Gastrocnemius medialis (tissue), 4 donors: ENCODE data around the gene PDZK1IP1. TPM values are rescaled to one million over a fixed set of nuclear protein-coding genes. Genes with fewer than 3 reads are reported as not detected.

Source experiments
- ATAC-seq, 2 donors: fragments of 150-250 bp; one replicate each; pipeline ENCODE4 v1.9.1; 2016
- DNase-seq, 2 donors: peaks; one replicate each; pipeline ENCODE4 v3.0.0-alpha.2; 2019
- H3K27ac ChIP-seq, 4 donors: fragments of 200-600 bp; sonication (generic); 1 replicate in 1 of 4; 2 replicates in 3 of 4; pipeline ENCODE4 v1.5.1; 2016 to 2018; ENCODE audit warnings: mild to moderate bottlenecking in 2 of 4, moderate library complexity in 1 of 4
- H3K27me3 ChIP-seq, 3 donors: fragments of 200-600 bp; sonication (generic) in 2 of 3; 1 replicate in 1 of 3; 2 replicates in 2 of 3; pipeline versions ENCODE4 v1.5.1 to v1.6.0; 2016 to 2019; ENCODE audit warnings: mild to moderate bottlenecking in 1 of 3, moderate library complexity in 1 of 3
- H3K36me3 ChIP-seq, 2 donors: fragments of 200-600 bp; sonication (generic) in 1 of 2; one replicate each; pipeline ENCODE4 v1.5.1; 2017 to 2018
- H3K4me1 ChIP-seq, 2 donors: fragments of 200-600 bp; sonication (generic) in 1 of 2; one replicate each; pipeline ENCODE4 v1.5.1; 2016 to 2017; ENCODE audit warnings: mild to moderate bottlenecking in 2 of 2
- H3K4me3 ChIP-seq, 4 donors: fragments of 200-600 bp; sonication (generic) in 3 of 4; 1 replicate in 1 of 4; 2 replicates in 3 of 4; pipeline ENCODE4 v1.5.1; 2016 to 2019; ENCODE audit warnings: mild to moderate bottlenecking in 2 of 4
- H3K9me3 ChIP-seq, 3 donors: fragments of 200-600 bp; sonication (generic) in 2 of 3; 1 replicate in 1 of 3; 2 replicates in 2 of 3; pipeline ENCODE4 v1.5.1; 2016 to 2019
- CTCF ChIP-seq, 5 experiments: fragments of 450-650 bp in 3 of 5; fragments of 200-600 bp in 2 of 5; sonication (generic) in 2 of 5; IDR thresholded peaks in 4 of 5; conservative IDR thresholded peaks in 1 of 5; 1 replicate in 4 of 5; 2 replicates in 1 of 5; pipeline ENCODE4 v1.5.1; 2016 to 2019; ENCODE audit warnings: antibody characterized with exemption in 5 of 5, mild to moderate bottlenecking in 3 of 5, moderate library complexity in 3 of 5
- POLR2A ChIP-seq, 2 donors: fragments of 450-650 bp; IDR thresholded peaks; one replicate each; pipeline ENCODE4 v1.6.1; 2017; ENCODE audit warnings: antibody characterized with exemption in 2 of 2, mild to moderate bottlenecking in 2 of 2, moderate library complexity in 2 of 2
- in situ Hi-C, 4 donors: fragments of 200-750 bp; cut with MboI; loops; one replicate each; pipeline versions ENCODE4 v1.15.0 to v1.8.0; 2017; ENCODE audit warnings: low sequenced_read_pairs in 4 of 4
- intact Hi-C: fragments of 100-400 bp; cut with DNase I; formaldehyde crosslinking; loops from one replicate; pipeline ENCODE4 v1.15.1; 2023; ENCODE audit warnings: low total_unique reads
- total RNA-seq, 4 donors: library from RNA; depleted of rRNA; stranded (reverse); fragments of >200 nt; gene quantifications; one replicate each; pipeline versions ENCODE4 v1.1.0 to v1.2.3, GENCODE V29; 2016

PDZK1IP1 gene
- total RNA-seq, 4 donors from 2014 or later: 1.8 to 10.9 (median 3.9) TPM; not detected in 1

GRCh38 chr1:47188791-47189785 is 748 bp downstream of the PDZK1IP1 start:
- H3K27ac ChIP-seq: peak overlapping the region; percentile 29 to 80 (median 71)
- DNase-seq: no peak

GRCh38 chr1:47187926-47188250 is 1.9 kb downstream of the PDZK1IP1 start:
- in situ Hi-C loops: loop anchor here (25.0 kb wide), 4 partner anchors 149 to 524 kb away; partner anchors contain the start of genes CMPK1 (in 2 of the 4), FOXD2 (in 1 of the 4) and FOXE3 (in 1 of the 4)
- Histone ChIP-seq H3K4me3 (no peak overlapping the region), H3K27me3 (no peaks in the 10 kb centered on the region), H3K36me3 (no peaks in the 10 kb centered on the region), H3K4me1 (peaks cover 7 to 11% of the 10 kb centered on the region in 2 donors), H3K9me3 (no peaks in the 10 kb centered on the region), H3K27ac (no peak overlapping the region)
- DNase-seq: no peak
- no peak for ATAC-seq
- intact Hi-C loops: no loop called here
- no peak for TF ChIP-seq POLR2A (IDR thresholded peaks at IDR 0.05)
- no peak for TF ChIP-seq CTCF (IDR thresholded peaks at IDR 0.05 in 4 of 5, conservative IDR thresholded peaks at IDR 0.05 in 1 of 5)

More at GRCh38 chr1:47188791-47189785, 748 bp downstream of the PDZK1IP1 start:
- Histone ChIP-seq H3K9me3 (no peaks in the 10 kb centered on the region), H3K27me3 (no peaks in the 10 kb centered on the region), H3K4me3 (no peak overlapping the region), H3K36me3 (no peaks in the 10 kb centered on the region), H3K4me1 (peaks cover 7 to 14% of the 10 kb centered on the region in 2 donors)
- TF ChIP-seq CTCF (IDR thresholded peaks at IDR 0.05 in 4 of 5, conservative IDR thresholded peaks at IDR 0.05 in 1 of 5) (no peak), POLR2A (IDR thresholded peaks at IDR 0.05) (no peak)
- in situ Hi-C loops: loop anchor here (25.0 kb wide), 4 partner anchors 148 to 523 kb away; partner anchors contain the start of genes CMPK1 (in 2 of the 4), FOXD2 (in 1 of the 4) and FOXE3 (in 1 of the 4)
- intact Hi-C loops: no loop called here
- no peak for ATAC-seq

- Histone ChIP-seq H3K4me1 (peaks cover 7 to 8% of the 10 kb centered on the region in 2 donors), H3K27ac (no peak overlapping the region), H3K4me3 (no peak overlapping the region), H3K36me3 (no peaks in the 10 kb centered on the region), H3K9me3 (no peaks in the 10 kb centered on the region), H3K27me3 (no peaks in the 10 kb centered on the region)
- intact Hi-C loops: no loop called here
- TF ChIP-seq POLR2A (IDR thresholded peaks at IDR 0.05): no peak
- TF ChIP-seq CTCF (IDR thresholded peaks at IDR 0.05 in 4 of 5, conservative IDR thresholded peaks at IDR 0.05 in 1 of 5): no peak
- in situ Hi-C loops: loop anchor here (25.0 kb wide), 4 partner anchors 150 to 525 kb away; partner anchors contain the start of genes CMPK1 (in 2 of the 4), FOXD2 (in 1 of the 4) and FOXE3 (in 1 of the 4)
- ATAC-seq: no peak
- DNase-seq: no peak
Measured at GRCh38 chr1:47187231-47187925, 2.5 kb downstream of the PDZK1IP1 start.

- no peaks in the 10 kb centered on the region for H3K36me3 ChIP-seq
- in situ Hi-C loops: loop anchor here (25.0 kb wide), 4 partner anchors 151 to 526 kb away; partner anchors contain the start of genes CMPK1 (in 2 of the 4), FOXD2 (in 1 of the 4) and FOXE3 (in 1 of the 4)
- no peak for TF ChIP-seq POLR2A (IDR thresholded peaks at IDR 0.05)
- no peak for TF ChIP-seq CTCF (IDR thresholded peaks at IDR 0.05 in 4 of 5, conservative IDR thresholded peaks at IDR 0.05 in 1 of 5)
- no peaks in the 10 kb centered on the region for H3K9me3 ChIP-seq
- H3K27me3 ChIP-seq: peaks cover 0 to 1% (median 0%) of the 10 kb centered on the region in 3 donors
- H3K27ac ChIP-seq: no peak overlapping the region
- no peak overlapping the region for H3K4me3 ChIP-seq
- ATAC-seq (no peak), DNase-seq (no peak)
- H3K4me1 ChIP-seq: peaks cover 7 to 8% of the 10 kb centered on the region in 2 donors
- intact Hi-C loops: no loop called here
Measured at GRCh38 chr1:47186267-47187185, 3.3 kb downstream of the PDZK1IP1 start.
